ENCODE data around the gene CYP39A1.

Gene CYP39A1

DNA sequence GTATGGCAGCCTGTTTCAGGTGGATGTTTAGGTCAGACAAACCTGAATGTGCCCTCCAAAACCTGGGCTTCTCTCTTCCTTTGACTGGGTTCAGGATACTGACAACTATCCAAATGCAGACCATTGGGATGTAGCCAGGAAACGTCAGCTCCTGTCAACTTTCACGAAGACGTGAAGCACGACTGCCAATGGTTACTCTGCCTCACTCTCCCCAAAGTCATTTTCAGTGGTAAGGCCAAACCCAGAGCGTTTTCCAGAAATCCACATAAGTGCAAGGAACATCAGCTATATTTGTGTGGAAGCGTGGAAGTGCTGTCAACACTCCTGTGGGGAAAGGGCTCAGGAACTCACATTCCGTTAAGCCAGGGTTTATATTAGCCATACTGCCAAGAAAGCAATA, 141.3 kb downstream of the CYP39A1 start:
- DNase-seq (ENCODE audit: low read depth) = no peak

- DNase-seq (ENCODE audit: low read depth) = no peak
These were observed 142.0 kb downstream of the CYP39A1 start for GRCh38 chr6:46510651-46511050.

- no peak for DNase-seq (ENCODE audit: low read depth)
These were observed 142.6 kb downstream of the CYP39A1 start for GRCh38 chr6:46509981-46510510.

- no peak for DNase-seq (ENCODE audit: low read depth)
These were observed 143.6 kb downstream of the CYP39A1 start for GRCh38 chr6:46509063-46509462.

DNA sequence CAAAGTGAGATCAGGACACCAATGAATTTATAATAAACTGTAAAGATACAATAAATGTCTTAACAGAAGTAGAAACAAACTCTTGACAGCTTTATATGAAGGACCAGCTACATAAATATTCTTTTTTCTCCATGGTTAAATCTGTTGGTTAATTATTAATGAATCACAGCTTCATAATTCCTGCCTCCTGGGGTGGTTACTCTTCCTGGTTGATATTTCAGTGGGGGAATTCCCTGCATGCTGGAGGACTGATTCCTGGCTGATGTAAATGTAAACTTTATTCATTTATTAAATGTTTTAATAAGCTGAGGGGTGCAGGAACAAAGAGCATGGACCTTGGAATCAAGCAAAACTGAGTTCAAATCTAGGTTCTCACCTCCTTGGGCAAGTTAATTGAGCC, 145.2 kb downstream of the CYP39A1 start:
- no peak for DNase-seq (ENCODE audit: low read depth)

GRCh38 chr6:46505693-46506512, 146.7 kb downstream of the CYP39A1 start:
- DNase-seq (ENCODE audit: low read depth) = no peak

DNA sequence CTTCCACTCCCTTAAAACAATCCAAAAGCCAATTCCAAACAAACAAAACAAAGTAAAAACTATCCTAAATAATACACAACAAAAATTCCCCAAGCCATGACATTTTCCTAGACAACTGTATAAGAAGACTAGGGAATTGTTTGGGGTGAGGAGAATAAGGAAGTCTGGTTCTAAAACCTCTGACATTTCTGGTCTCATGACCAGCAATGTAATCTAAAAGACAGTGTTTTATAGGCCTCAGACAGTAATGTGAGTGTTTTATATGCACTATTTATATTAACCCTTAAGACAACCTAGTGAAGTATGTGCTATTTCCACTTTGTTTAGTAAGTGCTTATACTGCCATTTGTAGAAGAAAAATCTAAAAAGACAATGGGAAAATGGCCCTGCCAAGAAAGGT, 148.4 kb downstream of the CYP39A1 start:
- no peak for DNase-seq (ENCODE audit: low read depth)

DNA sequence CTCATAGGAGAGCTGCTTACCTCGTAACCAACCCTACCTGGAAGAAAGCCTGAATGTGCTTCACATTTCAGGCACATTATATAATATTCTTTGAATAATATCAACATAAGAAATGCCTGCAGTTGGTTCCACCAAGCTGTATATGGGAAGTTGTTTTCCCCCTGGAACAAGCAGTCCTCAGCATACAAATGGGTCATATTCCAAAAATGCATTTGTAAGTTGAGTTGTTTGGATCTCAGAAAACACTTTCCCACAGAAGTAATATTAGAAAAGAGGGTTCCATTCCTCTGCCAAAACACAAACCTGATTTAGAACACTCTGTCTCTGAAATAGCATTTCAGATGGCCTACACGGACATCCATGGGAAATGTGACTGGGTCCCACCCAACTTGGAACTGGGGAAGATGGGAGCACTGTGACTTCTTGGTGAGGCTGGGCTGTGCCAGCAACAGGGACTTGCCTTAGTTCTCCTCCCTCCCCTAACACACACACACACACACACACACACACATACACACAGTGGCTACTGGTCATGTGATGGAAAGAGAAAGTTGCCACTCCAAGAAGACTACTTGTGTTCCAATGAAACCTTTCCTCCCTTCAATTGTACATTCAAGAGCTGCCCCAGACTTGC, 150.0 kb downstream of the CYP39A1 start:
- no peak for DNase-seq (ENCODE audit: low read depth)

- no peak for DNase-seq (ENCODE audit: low read depth)
These were observed 151.2 kb downstream of the CYP39A1 start for GRCh38 chr6:46501136-46502089.

- DNase-seq (ENCODE audit: low read depth) = no peak
These were observed 152.2 kb downstream of the CYP39A1 start for GRCh38 chr6:46500382-46500781.
